HEK293 (cell line): ENCODE data around the gene WRNIP1.

Source experiments
- CTCF ChIA-PET: fragments of 350-600 bp; formaldehyde crosslinking; extraction: SDS; loops from one replicate; lab custom pipeline; 2021; ENCODE audit warnings: antibody characterized with exemption; lab: Yijun Ruan, JAX
- POLR2A ChIA-PET: fragments of 300-600 bp; formaldehyde crosslinking; extraction: SDS; loops from one replicate; lab custom pipeline; 2020; ENCODE audit warnings: antibody characterized with exemption, inconsistent platforms; lab: Yijun Ruan, JAX
- H3K27ac ChIP-seq: fragments of 200-500 bp; sonication (Bioruptor generic); 2 replicates; pipeline ENCODE4 v1.5.1; 2014; ENCODE audit warnings: low read depth, low read length, control low read depth, inconsistent platforms; ENCODE audit errors: extremely low read depth
- H3K36me3 ChIP-seq, 2 experiments: fragments of 200-500 bp in 1 of 2; sonication (Bioruptor generic) in 1 of 2; 1 replicate in 1 of 2; 2 replicates in 1 of 2; pipeline ENCODE4 v1.5.1; 2014 to 2017; ENCODE audit warnings: inconsistent platforms in 2 of 2, low read length in 2 of 2; ENCODE audit not compliant: control insufficient read depth in 2 of 2, insufficient read depth in 1 of 2
- H3K4me1 ChIP-seq: fragments of 200-500 bp; sonication (Bioruptor generic); 2 replicates; pipeline ENCODE4 v1.5.1; 2014; ENCODE audit warnings: mild to moderate bottlenecking, low read length, inconsistent platforms; ENCODE audit not compliant: control insufficient read depth, insufficient read depth
- H3K4me3 ChIP-seq: 2 replicates; pipeline ENCODE4 v1.5.1; 2011; ENCODE audit warnings: low read depth, mild to moderate bottlenecking, control low read depth, low read length, moderate library complexity
- H3K9me3 ChIP-seq: fragments of 200-500 bp; sonication (Bioruptor generic); 2 replicates; pipeline ENCODE4 v1.5.1; 2014; ENCODE audit warnings: low read depth, low read length, inconsistent platforms; ENCODE audit not compliant: control insufficient read depth, insufficient read depth
- BCL11A ChIP-seq: fragments of 450-650 bp; formaldehyde crosslinking; IDR thresholded peaks from 2 replicates; pipeline ENCODE4 v1.5.1; 2016; ENCODE audit warnings: low read depth, missing biosample characterization, missing genetic modification characterization
- HOXA7 ChIP-seq: sonication (generic); formaldehyde crosslinking; IDR thresholded peaks from 2 replicates; pipeline ENCODE4 v1.8.1; 2022; ENCODE audit warnings: missing genetic modification reagents, borderline replicate concordance
- HOXD13 ChIP-seq: sonication (generic); formaldehyde crosslinking; IDR thresholded peaks from 2 replicates; pipeline ENCODE4 v1.8.0; 2022; ENCODE audit warnings: missing genetic modification reagents, borderline replicate concordance
- KLF16 ChIP-seq: fragments of 450-650 bp; formaldehyde crosslinking; IDR thresholded peaks from 2 replicates; pipeline ENCODE4 v1.5.1; 2017; ENCODE audit warnings: missing biosample characterization, missing genetic modification characterization
- MEIS1 ChIP-seq: sonication (generic); formaldehyde crosslinking; IDR thresholded peaks from 2 replicates; pipeline ENCODE4 v1.8.1; 2022; ENCODE audit warnings: missing genetic modification reagents, mild to moderate bottlenecking, borderline replicate concordance
- OSR2 ChIP-seq: fragments of 450-650 bp; formaldehyde crosslinking; IDR thresholded peaks from 2 replicates; pipeline ENCODE4 v1.5.1; 2016; ENCODE audit warnings: missing biosample characterization, missing genetic modification characterization
- ZBTB17 ChIP-seq: fragments of 450-650 bp; formaldehyde crosslinking; IDR thresholded peaks from 2 replicates; pipeline ENCODE4 v1.5.1; 2016; ENCODE audit warnings: missing biosample characterization, missing genetic modification characterization
- ZFP37 ChIP-seq: fragments of 450-650 bp; formaldehyde crosslinking; IDR thresholded peaks from 2 replicates; pipeline ENCODE4 v1.5.1; 2016; ENCODE audit warnings: missing biosample characterization, missing genetic modification characterization
- ZNF133 ChIP-seq: fragments of 450-650 bp; formaldehyde crosslinking; IDR thresholded peaks from 2 replicates; pipeline ENCODE4 v1.5.1; 2016; ENCODE audit warnings: missing biosample characterization, missing genetic modification characterization
- ZNF184 ChIP-seq: fragments of 450-650 bp; IDR thresholded peaks from 2 replicates; pipeline ENCODE4 v1.5.1; 2018; ENCODE audit warnings: missing biosample characterization, mild to moderate bottlenecking, missing genetic modification characterization
- ZNF202 ChIP-seq: fragments of 450-650 bp; formaldehyde crosslinking; IDR thresholded peaks from 2 replicates; pipeline ENCODE4 v1.5.1; 2016; ENCODE audit warnings: missing biosample characterization, missing genetic modification characterization, borderline replicate concordance
- ZNF24 ChIP-seq: fragments of 450-650 bp; formaldehyde crosslinking; IDR thresholded peaks from 2 replicates; pipeline ENCODE4 v1.5.1; 2016; ENCODE audit warnings: missing biosample characterization, missing genetic modification characterization
- ZNF76 ChIP-seq: fragments of 450-650 bp; formaldehyde crosslinking; IDR thresholded peaks from 2 replicates; pipeline ENCODE4; 2016; ENCODE audit warnings: low read depth, missing biosample characterization, missing genetic modification characterization, borderline replicate concordance
- ZNF776 ChIP-seq: fragments of 450-650 bp; formaldehyde crosslinking; IDR thresholded peaks from 2 replicates; pipeline ENCODE4 v1.5.0; 2017; ENCODE audit warnings: missing biosample characterization, missing genetic modification characterization, borderline replicate concordance
- ZNF777 ChIP-seq: fragments of 450-650 bp; formaldehyde crosslinking; IDR thresholded peaks from 2 replicates; pipeline ENCODE4 v1.5.1; 2017; ENCODE audit warnings: missing biosample characterization, missing genetic modification characterization, borderline replicate concordance
- ZXDB ChIP-seq: fragments of 450-650 bp; formaldehyde crosslinking; IDR thresholded peaks from 2 replicates; pipeline ENCODE4 v1.5.1; 2016; ENCODE audit warnings: missing biosample characterization, missing genetic modification characterization
- TF ChIP-seq, protein P1 (sequence below): fragments of 450-650 bp; formaldehyde crosslinking; conservative IDR thresholded peaks from 2 replicates; pipeline ENCODE4 v1.5.1; 2016; ENCODE audit warnings: low read depth, missing biosample characterization, missing genetic modification characterization
- TF ChIP-seq, protein P2 (sequence below): fragments of 450-650 bp; formaldehyde crosslinking; IDR thresholded peaks from 2 replicates; pipeline ENCODE4 v1.5.1; 2016; ENCODE audit warnings: missing biosample characterization, missing genetic modification characterization
- TF ChIP-seq, protein P3 (sequence below): fragments of 450-650 bp; formaldehyde crosslinking; IDR thresholded peaks from 2 replicates; pipeline ENCODE4 v1.5.1; 2016; ENCODE audit warnings: missing biosample characterization, missing genetic modification characterization
- TF ChIP-seq, protein P4 (sequence below): fragments of 450-650 bp; formaldehyde crosslinking; IDR thresholded peaks from 2 replicates; pipeline ENCODE4 v1.5.1; 2016; ENCODE audit warnings: missing biosample characterization, missing genetic modification characterization, low read depth

Gene WRNIP1

DNA sequence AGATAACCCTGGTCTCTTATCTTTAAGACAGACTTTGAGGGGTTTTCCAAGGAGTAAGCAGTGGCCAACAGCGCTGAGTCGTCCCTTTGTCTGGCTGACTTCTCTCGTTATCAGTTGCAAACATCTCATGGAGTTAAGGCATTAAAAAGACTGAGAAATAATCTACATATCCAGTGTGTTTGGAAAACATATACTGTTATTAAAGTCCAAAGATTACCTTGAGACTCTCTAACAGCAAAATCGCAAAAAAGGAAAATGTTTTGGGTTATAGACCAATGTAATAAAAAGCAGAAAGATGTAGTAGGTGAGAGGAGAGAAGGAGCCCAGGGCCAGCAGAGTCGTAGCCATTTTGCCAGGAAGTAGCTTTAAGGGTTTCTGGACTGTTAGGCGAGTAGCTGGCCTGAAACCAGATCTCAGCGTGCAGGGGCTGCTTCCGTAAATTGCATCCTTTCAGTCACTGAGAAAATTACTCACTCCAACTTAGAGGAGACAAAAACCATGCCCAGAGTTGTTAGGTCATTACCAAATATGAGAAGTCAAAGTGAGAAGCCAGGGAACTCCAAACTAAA is 39.1 kb upstream of the WRNIP1 start (continued):
- TF ChIP-seq, protein P1, sequence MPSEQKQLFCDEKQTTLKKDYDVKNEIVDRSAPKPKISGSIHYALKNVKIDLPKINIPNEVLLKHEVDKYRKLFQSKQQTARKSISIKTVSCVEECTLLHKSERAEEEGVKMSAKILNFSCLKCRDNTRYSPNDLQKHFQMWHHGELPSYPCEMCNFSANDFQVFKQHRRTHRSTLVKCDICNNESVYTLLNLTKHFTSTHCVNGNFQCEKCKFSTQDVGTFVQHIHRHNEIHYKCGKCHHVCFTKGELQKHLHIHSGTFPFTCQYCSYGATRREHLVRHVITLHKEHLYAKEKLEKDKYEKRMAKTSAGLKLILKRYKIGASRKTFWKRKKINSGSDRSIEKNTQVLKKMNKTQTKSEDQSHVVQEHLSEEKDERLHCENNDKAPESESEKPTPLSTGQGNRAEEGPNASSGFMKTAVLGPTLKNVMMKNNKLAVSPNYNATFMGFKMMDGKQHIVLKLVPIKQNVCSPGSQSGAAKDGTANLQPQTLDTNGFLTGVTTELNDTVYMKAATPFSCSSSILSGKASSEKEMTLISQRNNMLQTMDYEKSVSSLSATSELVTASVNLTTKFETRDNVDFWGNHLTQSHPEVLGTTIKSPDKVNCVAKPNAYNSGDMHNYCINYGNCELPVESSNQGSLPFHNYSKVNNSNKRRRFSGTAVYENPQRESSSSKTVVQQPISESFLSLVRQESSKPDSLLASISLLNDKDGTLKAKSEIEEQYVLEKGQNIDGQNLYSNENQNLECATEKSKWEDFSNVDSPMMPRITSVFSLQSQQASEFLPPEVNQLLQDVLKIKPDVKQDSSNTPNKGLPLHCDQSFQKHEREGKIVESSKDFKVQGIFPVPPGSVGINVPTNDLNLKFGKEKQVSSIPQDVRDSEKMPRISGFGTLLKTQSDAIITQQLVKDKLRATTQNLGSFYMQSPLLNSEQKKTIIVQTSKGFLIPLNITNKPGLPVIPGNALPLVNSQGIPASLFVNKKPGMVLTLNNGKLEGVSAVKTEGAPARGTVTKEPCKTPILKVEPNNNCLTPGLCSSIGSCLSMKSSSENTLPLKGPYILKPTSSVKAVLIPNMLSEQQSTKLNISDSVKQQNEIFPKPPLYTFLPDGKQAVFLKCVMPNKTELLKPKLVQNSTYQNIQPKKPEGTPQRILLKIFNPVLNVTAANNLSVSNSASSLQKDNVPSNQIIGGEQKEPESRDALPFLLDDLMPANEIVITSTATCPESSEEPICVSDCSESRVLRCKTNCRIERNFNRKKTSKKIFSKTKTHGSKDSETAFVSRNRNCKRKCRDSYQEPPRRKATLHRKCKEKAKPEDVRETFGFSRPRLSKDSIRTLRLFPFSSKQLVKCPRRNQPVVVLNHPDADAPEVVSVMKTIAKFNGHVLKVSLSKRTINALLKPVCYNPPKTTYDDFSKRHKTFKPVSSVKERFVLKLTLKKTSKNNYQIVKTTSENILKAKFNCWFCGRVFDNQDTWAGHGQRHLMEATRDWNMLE (tag by site-specific recombination) = 0 out of 2 replicates have a peak, but pooled peaks have one; percentile 25
- TF ChIP-seq, protein P2, sequence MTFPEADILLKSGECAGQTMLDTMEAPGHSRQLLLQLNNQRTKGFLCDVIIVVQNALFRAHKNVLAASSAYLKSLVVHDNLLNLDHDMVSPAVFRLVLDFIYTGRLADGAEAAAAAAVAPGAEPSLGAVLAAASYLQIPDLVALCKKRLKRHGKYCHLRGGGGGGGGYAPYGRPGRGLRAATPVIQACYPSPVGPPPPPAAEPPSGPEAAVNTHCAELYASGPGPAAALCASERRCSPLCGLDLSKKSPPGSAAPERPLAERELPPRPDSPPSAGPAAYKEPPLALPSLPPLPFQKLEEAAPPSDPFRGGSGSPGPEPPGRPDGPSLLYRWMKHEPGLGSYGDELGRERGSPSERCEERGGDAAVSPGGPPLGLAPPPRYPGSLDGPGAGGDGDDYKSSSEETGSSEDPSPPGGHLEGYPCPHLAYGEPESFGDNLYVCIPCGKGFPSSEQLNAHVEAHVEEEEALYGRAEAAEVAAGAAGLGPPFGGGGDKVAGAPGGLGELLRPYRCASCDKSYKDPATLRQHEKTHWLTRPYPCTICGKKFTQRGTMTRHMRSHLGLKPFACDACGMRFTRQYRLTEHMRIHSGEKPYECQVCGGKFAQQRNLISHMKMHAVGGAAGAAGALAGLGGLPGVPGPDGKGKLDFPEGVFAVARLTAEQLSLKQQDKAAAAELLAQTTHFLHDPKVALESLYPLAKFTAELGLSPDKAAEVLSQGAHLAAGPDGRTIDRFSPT = no peak
- TF ChIP-seq ZNF133 (tag by site-specific recombination) = no peak
- TF ChIP-seq ZNF184 (tag by site-specific recombination) = no peak
- no peak for TF ChIP-seq HOXA7 (CRISPR knock-in tag)
- TF ChIP-seq, protein P3, sequence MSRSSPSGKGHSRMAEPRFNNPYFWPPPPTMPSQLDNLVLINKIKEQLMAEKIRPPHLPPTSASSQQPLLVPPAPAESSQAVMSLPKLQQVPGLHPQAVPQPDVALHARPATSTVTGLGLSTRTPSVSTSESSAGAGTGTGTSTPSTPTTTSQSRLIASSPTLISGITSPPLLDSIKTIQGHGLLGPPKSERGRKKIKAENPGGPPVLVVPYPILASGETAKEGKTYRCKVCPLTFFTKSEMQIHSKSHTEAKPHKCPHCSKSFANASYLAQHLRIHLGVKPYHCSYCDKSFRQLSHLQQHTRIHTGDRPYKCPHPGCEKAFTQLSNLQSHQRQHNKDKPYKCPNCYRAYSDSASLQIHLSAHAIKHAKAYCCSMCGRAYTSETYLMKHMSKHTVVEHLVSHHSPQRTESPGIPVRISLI (tag by site-specific recombination) = no peak
- peak; percentile 54 for TF ChIP-seq OSR2
- TF ChIP-seq ZBTB17 (tag by site-specific recombination) = 0 out of 2 replicates have a peak, but pooled peaks have one; percentile 27
- no peak for TF ChIP-seq ZNF776 (tag by site-specific recombination)
- TF ChIP-seq BCL11A = no peak
- no peak for TF ChIP-seq ZNF24 (tag by site-specific recombination)
- no peak for TF ChIP-seq HOXD13 (CRISPR knock-in tag)

DNA sequence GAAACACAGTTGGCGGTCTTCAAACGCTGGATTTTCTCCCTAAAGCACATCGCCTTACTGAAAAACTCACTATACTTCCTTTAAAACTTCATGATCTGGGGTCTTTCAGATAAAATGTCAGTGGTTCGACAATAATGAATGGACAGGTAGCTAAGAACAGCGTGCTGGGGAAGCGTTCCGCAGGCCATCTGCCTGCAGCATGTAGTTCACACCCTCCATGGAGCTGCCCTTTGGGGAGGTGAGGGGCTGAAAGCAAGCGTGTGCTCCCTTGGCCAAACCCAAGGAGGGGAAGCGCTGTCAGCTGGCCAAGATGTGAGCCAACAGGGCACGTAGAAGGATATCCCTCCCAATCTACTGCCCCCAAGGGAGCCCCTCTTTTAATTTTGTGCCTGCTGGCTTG is 35.3 kb upstream of the WRNIP1 start:
- POLR2A ChIA-PET = no interaction called here
- Histone ChIP-seq H3K9me3 (no peaks in the 10 kb centered on the region), H3K4me3 (no peak overlapping the region), H3K4me1 (no peaks in the 10 kb centered on the region), H3K36me3 (no peaks in the 10 kb centered on the region), H3K27ac (no peak overlapping the region)
- CTCF ChIA-PET = interaction anchor here (0.7 to 1.0 kb wide), 2 partner anchors 8 to 25 kb away, joined by 3 to 4 read pairs; no protein-coding TSS in a partner anchor
- TF ChIP-seq ZNF133 (tag by site-specific recombination) = no peak

DNA sequence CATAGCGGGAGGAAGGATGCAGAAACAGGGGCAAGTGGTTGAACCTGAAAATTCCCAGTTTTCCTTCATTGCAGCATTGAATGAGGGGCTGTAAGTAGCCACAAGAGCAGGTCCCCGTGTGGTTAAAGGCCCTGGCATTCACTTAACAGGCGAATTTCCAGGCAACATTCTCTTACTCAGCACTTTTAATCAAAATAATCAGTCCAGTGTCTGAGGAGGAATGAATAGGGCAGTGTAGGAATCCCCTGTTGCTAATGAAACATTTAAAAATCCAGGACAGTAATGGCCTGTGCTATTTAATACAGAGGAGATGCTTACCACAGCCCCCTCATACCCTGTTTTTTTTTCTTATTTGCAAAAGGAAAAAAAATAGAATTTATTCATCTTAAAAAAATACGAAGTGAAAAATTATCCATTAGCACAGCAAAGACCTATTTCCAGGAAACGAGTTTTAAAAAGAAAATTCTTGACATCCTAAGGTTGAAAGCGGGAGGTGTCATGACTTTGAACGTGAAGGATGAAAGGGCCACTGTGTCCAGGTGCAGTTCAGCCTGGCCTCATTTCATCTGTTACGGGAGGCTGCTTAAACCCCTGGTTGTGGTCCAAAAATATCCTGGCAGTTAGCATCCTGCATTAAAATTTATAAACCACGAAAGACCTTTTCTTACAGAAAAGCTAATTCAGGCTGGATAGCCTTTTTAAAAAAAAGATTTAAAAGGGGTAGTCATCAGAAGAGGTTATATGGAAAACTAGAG is 34.7 kb upstream of the WRNIP1 start:
- Histone ChIP-seq H3K4me1 (no peaks in the 10 kb centered on the region), H3K4me3 (no peak overlapping the region), H3K27ac (no peak overlapping the region), H3K9me3 (no peaks in the 10 kb centered on the region), H3K36me3 (no peaks in the 10 kb centered on the region)
- CTCF ChIA-PET = interaction anchor here (0.7 kb wide), 1 partner anchor 26 kb away, joined by 4 read pairs; no protein-coding TSS in a partner anchor
- POLR2A ChIA-PET = no interaction called here
- TF ChIP-seq ZXDB (tag by site-specific recombination) (no peak), HOXA7 (CRISPR knock-in tag) (no peak), ZFP37 (tag by site-specific recombination) (no peak), ZNF777 (tag by site-specific recombination) (no peak), MEIS1 (CRISPR knock-in tag) (no peak), ZNF76 (no peak), KLF16 (tag by site-specific recombination) (no peak), ZNF202 (no peak)
- TF ChIP-seq, protein P4, sequence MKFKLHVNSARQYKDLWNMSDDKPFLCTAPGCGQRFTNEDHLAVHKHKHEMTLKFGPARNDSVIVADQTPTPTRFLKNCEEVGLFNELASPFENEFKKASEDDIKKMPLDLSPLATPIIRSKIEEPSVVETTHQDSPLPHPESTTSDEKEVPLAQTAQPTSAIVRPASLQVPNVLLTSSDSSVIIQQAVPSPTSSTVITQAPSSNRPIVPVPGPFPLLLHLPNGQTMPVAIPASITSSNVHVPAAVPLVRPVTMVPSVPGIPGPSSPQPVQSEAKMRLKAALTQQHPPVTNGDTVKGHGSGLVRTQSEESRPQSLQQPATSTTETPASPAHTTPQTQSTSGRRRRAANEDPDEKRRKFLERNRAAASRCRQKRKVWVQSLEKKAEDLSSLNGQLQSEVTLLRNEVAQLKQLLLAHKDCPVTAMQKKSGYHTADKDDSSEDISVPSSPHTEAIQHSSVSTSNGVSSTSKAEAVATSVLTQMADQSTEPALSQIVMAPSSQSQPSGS (tag by site-specific recombination) = no peak
